Measurements from ENCODE around the gene EMC7. TPM values are rescaled to one million over a fixed set of nuclear protein-coding genes. Genes with fewer than 3 reads are reported as not detected.
"Not testable (repeated sequence)": the region's sequence is repeated elsewhere in the genome, so short reads cannot be mapped to it uniquely, and the experiment has no call there.

EMC7 gene
- total RNA-seq, 2 experiments from 2014 or later: 78.7 to 81.8 TPM

DNA sequence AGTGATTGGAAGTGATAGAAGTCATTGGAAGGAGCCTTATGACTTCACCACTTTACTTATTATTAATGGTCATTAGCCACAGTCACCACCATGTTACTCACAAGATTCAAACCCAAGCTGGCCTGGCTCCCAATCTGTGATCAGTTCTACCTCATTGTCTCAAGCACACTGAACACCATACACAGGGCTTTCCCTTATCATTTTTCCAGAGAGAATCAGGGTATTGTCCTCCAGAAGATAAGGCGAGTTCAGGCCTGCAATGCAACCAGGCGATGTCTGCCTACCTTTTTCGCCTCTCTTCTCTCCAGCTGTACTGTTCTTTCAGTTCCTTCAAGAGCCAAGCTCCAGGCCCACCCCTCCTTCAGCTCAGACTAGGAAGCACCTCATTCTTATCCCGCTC lies 24.9 kb downstream of the EMC7 start:
- H3K4me1 Mint-ChIP-seq: no peaks in the 10 kb centered on the region
- H3K27me3 Mint-ChIP-seq: no peaks in the 10 kb centered on the region
- ChIA-PET POLR2A (no interaction called here), CTCF (no interaction called here)
- no peak for DNase-seq
- peaks cover 2% of the 10 kb centered on the region for H3K36me3 Mint-ChIP-seq (ENCODE audit: low read depth)
- H3K9me3 Mint-ChIP-seq: no peaks in the 10 kb centered on the region
- no peak overlapping the region for H3K4me3 Mint-ChIP-seq
- H3K27ac Mint-ChIP-seq: no peak overlapping the region

DNA sequence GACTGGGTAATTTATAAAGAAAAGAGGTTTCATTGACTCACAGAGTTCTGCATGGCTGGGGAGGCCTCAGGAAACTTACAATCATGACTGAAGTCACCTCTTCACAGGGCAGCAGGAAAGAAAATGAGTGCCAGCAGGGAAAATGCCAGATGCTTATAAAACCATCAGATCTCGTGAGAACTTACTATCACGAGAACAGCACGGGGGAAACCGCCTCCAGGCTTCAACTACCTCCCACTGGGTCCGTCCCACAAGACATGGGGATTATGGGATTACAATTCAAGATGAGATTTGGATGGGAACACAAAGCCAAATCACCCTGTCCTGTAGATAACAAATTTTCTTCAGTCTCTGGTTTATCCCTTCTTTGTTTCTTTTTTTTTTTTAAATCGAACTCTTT lies 31.7 kb downstream of the EMC7 start:
- no peak for DNase-seq
- Mint-ChIP-seq H3K4me3 (no peak overlapping the region), H3K9me3 (no peaks in the 10 kb centered on the region), H3K4me1 (no peaks in the 10 kb centered on the region), H3K27ac (no peak overlapping the region), H3K27me3 (no peaks in the 10 kb centered on the region), H3K36me3 (ENCODE audit: low read depth) (no peaks in the 10 kb centered on the region)
- POLR2A ChIA-PET: no interaction called here
- CTCF ChIA-PET: no interaction called here

DNA sequence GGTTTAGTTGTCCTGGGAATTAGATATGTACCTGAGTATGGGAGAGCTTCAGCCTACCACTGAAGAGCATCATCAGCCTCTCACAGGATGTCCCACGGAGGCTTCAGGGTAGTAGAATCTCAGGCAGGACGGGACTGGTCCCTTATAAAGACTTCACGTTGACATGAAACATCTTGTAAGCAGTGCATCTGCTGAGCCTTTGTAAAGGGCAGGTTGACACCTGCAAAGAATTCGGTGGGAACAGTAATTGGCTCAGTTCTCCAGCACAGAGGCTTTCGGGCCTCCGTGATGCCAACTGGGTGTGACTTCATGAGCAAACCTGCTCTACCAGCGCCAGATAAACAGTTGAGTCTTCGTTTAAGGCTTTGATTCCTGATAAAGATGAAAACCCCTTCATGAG lies 35.7 kb downstream of the EMC7 start:
- Mint-ChIP-seq H3K27me3 (no peaks in the 10 kb centered on the region), H3K36me3 (ENCODE audit: low read depth) (no peaks in the 10 kb centered on the region), H3K9me3 (no peaks in the 10 kb centered on the region), H3K4me1 (peaks cover 15% of the 10 kb centered on the region), H3K4me3 (no peak overlapping the region), H3K27ac (no peak overlapping the region)
- DNase-seq: no peak
- ChIA-PET CTCF (interaction anchor here (0.6 to 1.1 kb wide), 3 partner anchors 39 to 146 kb away, joined by 3 to 4 read pairs (median 4); partner anchors contain the start of gene KATNBL1), POLR2A (interaction anchor here (1.3 kb wide), 1 partner anchor 302 kb away, joined by 4 read pairs; the partner anchor contains the start of gene LPCAT4)

DNA sequence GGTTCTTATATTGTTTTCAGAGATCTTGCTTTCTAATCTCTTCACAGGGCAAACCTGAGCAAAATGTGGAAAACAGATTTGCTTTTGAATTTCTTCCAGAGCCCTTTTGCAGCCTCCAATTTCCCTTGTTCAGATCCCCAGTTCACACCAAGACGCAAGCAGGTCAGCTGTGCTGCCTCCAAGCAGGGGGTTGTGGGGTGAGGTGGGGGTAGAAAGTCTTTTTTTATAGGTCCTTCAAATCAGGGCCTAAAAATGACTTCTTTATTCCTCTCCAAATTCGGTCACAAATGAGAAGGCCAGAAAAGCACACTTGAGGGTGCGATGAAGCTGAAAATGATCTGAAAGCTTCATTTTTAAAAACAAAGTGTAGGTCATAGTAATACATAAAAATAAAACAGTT lies 36.4 kb downstream of the EMC7 start:
- Mint-ChIP-seq H3K27ac (no peak overlapping the region), H3K36me3 (ENCODE audit: low read depth) (no peaks in the 10 kb centered on the region), H3K9me3 (no peaks in the 10 kb centered on the region), H3K27me3 (no peaks in the 10 kb centered on the region), H3K4me3 (no peak overlapping the region), H3K4me1 (peaks cover 15% of the 10 kb centered on the region)
- ChIA-PET CTCF (interaction anchor here (1.0 to 3.2 kb wide), 2 partner anchors 144 to 147 kb away, joined by 4 to 22 read pairs; partner anchors contain the start of gene KATNBL1), POLR2A (interaction anchor here (1.3 kb wide), 1 partner anchor 302 kb away, joined by 4 read pairs; the partner anchor contains the start of gene LPCAT4)
- DNase-seq: no peak

DNA sequence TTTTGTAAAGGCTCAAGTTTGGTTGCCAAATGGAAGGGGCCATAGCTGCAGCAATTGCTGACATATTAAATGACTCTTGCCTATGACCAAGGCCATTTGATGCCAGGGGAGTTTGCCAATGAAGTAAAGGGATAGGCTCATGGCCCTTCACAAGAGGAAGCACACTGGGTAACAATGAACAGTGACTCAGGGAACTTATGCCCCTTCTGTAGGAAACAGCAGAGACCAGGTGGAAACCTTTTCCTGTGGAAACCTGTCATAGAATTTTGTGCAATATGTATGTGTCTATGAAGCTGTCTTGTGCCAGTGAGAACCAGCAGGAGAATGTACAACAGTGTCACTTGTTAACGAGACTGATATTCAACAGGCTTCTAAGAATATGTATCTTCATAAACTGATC lies 37.2 kb downstream of the EMC7 start:
- Mint-ChIP-seq H3K4me3 (no peak overlapping the region), H3K9me3 (no peaks in the 10 kb centered on the region), H3K27me3 (no peaks in the 10 kb centered on the region), H3K27ac (no peak overlapping the region), H3K36me3 (ENCODE audit: low read depth) (no peaks in the 10 kb centered on the region), H3K4me1 (peaks cover 15% of the 10 kb centered on the region)
- ChIA-PET POLR2A (no interaction called here), CTCF (interaction anchor here (0.6 to 3.2 kb wide), 2 partner anchors 145 to 701 kb away, joined by 3 to 22 read pairs; partner anchors contain the start of gene KATNBL1)
- DNase-seq: no peak

DNA sequence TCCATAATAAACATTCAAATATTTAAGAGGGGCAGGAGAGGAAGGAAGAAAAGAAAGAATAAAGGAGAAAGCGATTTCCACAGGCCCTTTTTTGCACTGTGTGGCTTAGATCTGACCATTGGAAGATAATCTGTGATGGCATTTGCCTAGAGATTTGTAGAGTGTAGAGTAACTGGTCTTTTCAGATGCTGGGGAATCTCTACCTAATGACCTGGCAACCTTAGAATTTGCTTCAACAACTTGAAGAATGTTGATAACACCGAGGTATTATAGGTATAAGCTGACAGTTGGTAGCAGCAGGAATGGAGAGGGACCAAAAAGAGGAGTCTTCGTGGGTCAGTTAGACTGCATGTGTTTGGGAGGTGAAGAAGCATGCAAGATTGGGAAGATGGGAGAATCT lies 41.7 kb downstream of the EMC7 start:
- Mint-ChIP-seq H3K4me1 (peaks cover 14% of the 10 kb centered on the region), H3K9me3 (no peaks in the 10 kb centered on the region), H3K36me3 (ENCODE audit: low read depth) (no peaks in the 10 kb centered on the region), H3K27me3 (no peaks in the 10 kb centered on the region), H3K27ac (no peak overlapping the region), H3K4me3 (no peak overlapping the region)
- ChIA-PET CTCF (interaction anchor here (1.8 kb wide), 1 partner anchor 150 kb away, joined by 10 read pairs; the partner anchor contains the start of gene KATNBL1), POLR2A (no interaction called here)
- DNase-seq: no peak

DNA sequence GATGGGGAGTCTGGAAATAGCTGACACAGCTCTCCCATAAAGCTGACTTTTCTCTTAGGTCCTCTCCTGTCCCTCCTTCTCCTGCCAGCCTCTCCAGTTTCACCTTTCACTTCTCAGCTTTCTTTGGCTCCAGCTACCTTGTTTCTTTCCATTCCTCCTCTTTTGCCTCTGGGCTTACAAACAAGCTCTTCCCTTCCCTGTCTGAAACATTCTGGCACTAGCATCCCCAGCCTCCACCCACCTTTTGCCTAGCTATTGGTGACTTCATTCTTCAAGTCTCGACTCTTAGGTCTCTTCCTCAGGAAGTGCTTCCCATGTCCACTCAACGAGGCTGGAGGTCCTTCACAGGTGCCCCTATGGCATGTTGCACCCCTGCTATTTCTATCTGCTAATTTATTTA lies 42.2 kb downstream of the EMC7 start:
- H3K27ac Mint-ChIP-seq: no peak overlapping the region

DNA sequence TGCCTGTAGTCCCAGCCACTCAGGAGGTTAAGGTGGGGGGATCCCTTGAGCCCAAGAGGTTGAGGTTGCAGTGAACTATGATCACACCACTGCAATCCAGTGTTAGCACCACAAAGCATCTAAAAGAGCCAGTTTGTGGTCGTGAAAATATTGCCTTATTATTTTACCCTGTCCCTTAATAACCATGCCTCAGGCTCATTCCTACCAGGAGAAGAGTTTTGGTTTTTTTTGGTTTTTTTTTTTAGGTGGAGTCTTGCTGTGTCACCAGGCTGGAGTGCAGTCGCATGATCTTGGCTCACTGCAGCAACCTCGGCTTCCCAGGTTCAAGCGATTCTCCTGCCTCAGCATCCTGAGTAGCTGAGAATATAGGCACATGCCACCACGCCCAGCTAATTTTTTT lies 44.8 kb downstream of the EMC7 start:
- Mint-ChIP-seq H3K27ac (no peak overlapping the region), H3K4me1 (peaks cover 2% of the 10 kb centered on the region), H3K36me3 (ENCODE audit: low read depth) (peaks cover 2% of the 10 kb centered on the region), H3K9me3 (peaks cover 4% of the 10 kb centered on the region), H3K4me3 (no peak overlapping the region), H3K27me3 (peaks cover 2% of the 10 kb centered on the region)
- DNase-seq: no peak
- ChIA-PET POLR2A (no interaction called here), CTCF (interaction anchor here (2.4 kb wide), 1 partner anchor 153 kb away, joined by 5 read pairs; the partner anchor contains the start of gene KATNBL1)

More for the DNA sequence above, 42.2 kb downstream of the EMC7 start:
- H3K4me1 Mint-ChIP-seq: peaks cover 11% of the 10 kb centered on the region
- H3K9me3 Mint-ChIP-seq: no peaks in the 10 kb centered on the region
- POLR2A ChIA-PET: no interaction called here
- H3K36me3 Mint-ChIP-seq (ENCODE audit: low read depth): no peaks in the 10 kb centered on the region
- no peaks in the 10 kb centered on the region for H3K27me3 Mint-ChIP-seq
- CTCF ChIA-PET: interaction anchor here (2.4 kb wide), 1 partner anchor 150 kb away, joined by 5 read pairs; the partner anchor contains the start of gene KATNBL1
- DNase-seq: no peak
- H3K4me3 Mint-ChIP-seq: no peak overlapping the region

DNA sequence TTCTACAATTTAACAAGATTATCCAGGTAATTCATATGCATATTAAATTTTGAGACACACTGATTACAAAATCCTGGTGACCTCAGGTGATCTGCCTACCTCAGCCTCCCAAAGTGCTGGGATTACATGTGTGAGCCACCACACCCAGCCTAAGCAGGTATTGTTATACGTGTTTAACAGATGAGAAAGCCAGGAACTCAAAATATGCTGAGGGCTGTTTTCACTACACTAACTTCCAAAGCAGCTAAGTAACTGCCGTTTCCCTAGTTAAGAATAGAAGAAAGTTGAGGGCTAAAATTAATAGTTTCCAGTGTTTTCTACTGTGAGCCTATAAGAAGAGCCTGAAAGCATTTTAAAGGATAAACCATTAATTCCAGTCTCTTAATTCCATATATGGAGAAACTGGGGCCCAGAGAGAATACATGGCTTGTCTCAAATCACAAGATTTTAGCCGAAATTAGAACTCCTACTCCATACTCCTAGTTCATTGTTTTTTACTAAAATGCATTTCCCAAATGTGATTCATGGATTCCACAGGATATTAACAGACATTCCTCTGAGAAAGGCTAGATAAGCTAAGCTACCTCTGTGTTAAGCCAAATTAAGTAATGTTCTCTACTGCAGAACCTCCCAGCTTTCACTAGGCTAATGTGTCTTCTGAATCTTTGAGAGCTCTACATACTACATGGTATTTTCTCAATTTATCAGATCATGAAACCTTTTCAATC lies 45.6 kb downstream of the EMC7 start:
- Mint-ChIP-seq H3K27me3 (peaks cover 9% of the 10 kb centered on the region), H3K27ac (no peak overlapping the region), H3K9me3 (peaks cover 13% of the 10 kb centered on the region), H3K4me1 (no peaks in the 10 kb centered on the region), H3K36me3 (ENCODE audit: low read depth) (peaks cover 10% of the 10 kb centered on the region), H3K4me3 (no peak overlapping the region)
- no peak for DNase-seq
- POLR2A ChIA-PET: no interaction called here
- CTCF ChIA-PET: no interaction called here

DNA sequence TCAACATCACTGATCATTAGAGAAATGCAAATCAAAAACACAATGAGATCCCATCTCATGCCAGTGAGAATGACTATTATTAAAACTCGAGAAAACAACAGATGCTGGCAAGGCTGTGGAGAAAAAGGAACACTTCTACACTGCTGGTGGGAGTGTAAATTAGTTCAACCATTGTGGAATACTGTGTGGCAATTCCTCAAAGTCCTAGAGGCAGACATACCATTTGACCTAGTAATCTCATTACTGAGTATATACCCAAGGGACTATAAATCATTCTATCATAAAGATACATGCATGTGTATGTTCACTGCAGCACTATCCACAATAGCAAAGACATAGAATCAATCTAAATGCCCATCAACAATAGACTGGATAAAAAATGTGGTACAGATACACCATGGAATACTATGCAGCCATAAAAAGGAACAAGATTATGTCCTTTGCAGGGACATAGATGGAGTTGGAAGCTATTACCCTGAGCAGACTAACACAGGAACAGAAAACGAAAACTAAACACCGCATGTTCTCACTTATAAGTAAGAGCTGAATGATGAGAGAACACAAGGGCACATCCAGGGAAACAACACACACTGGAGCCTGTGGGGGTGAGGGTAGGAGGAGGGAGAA lies 47.5 kb downstream of the EMC7 start:
- POLR2A ChIA-PET: no interaction called here
- no peak for DNase-seq
- CTCF ChIA-PET: no interaction called here
- Mint-ChIP-seq H3K27ac (no peak overlapping the region), H3K27me3 (peaks cover 12% of the 10 kb centered on the region), H3K4me1 (no peaks in the 10 kb centered on the region), H3K36me3 (ENCODE audit: low read depth) (peaks cover 21% of the 10 kb centered on the region), H3K4me3 (no peak overlapping the region), H3K9me3 (peaks cover 27% of the 10 kb centered on the region)

DNA sequence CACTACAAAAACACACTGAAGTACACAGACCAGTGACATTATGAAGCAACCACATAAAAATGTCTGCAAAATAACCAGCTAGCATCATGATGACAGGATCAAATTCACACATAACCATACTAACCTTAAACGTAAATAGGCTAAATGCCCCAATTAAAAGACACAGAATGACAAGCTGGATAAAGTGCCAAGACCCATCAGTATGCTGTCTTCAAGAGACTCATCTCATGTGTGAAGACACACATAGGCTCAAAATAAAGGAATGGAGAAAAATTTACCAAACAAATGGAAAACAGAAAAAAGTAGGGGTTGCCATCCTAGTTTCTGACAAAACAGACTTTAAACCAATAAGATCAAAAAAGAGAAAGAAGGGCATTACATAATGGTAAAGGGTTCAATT lies 51.3 kb downstream of the EMC7 start:
- H3K4me3 Mint-ChIP-seq, H3K27ac Mint-ChIP-seq, DNase-seq, CTCF ChIA-PET, H3K4me1 Mint-ChIP-seq: not testable (repeated sequence)
- peaks cover 14% of the 10 kb centered on the region for H3K27me3 Mint-ChIP-seq
- POLR2A ChIA-PET: interaction anchor here (0.6 kb wide), 1 partner anchor 138 kb away, joined by 3 read pairs; no protein-coding TSS in a partner anchor
- H3K9me3 Mint-ChIP-seq: peaks cover 29% of the 10 kb centered on the region
- H3K36me3 Mint-ChIP-seq (ENCODE audit: low read depth): peaks cover 24% of the 10 kb centered on the region

DNA sequence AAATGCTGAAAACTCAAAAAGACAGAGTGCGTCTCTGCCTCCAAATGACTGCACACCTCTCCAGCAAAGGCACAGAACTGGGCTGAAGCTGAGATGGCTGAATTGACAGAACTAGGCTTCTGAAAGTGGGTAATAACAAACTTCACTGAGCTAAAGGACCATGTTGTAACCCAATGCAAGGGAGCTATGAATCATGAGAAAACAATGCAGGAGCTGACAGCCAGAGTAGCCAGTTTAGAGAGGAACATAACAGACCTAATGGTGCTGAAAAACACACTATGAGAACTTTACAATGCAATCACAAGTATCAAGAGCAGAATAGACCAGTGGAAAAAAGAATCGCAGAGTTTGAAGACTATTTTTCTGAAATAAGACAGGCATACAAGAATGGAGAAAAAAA lies 52.5 kb downstream of the EMC7 start:
- Mint-ChIP-seq H3K4me1 (peaks cover under 1% of the 10 kb centered on the region), H3K27me3 (peaks cover 14% of the 10 kb centered on the region), H3K9me3 (peaks cover 29% of the 10 kb centered on the region), H3K36me3 (ENCODE audit: low read depth) (peaks cover 24% of the 10 kb centered on the region), H3K27ac (no peak overlapping the region), H3K4me3 (no peak overlapping the region)
- CTCF ChIA-PET: no interaction called here
- POLR2A ChIA-PET: interaction anchor here (1.9 kb wide), 1 partner anchor 10 kb away, joined by 5 read pairs; the partner anchor contains the start of gene AVEN
- no peak for DNase-seq

DNA sequence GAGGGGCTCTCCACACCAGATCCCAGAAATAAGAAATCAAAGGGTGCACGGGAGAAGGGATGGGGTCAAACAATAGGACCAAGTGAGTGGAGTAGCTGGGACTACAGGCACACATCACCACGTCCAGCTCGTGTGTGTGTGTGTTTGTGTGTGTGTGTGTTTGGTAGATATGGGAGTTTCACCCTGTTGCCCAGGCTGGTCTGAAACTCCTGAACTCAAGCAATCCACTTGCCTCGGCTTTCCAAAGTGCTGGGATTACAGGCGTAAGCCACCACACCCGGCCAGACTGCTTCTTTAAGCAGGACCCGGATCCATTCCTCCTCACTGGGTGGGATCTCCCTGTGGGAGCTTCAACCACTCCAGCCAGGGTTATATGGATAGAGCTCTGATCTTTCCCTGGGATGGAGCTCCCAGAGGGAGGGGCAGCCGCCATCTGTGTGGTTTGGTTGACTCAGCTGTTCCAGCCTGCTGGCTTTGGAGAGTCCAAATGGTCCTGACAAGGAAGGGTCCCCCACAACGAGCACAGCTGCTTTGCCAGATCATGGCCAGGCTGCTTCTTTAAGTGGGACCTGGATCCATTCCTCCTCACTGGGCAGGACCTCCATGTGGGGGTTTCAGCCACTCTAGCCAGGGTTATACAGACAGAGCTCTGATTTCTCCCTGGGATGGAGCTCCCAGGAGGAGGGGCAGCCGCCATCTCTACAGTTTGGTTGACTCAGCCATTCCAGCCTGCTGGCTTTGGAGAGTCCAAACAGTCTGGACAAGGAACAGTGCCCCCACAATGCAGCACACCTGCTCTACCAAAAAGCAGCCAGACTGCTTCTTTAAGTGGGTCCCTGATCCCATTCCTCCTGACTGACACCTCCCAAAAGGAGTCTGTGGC lies 53.5 kb downstream of the EMC7 start:
- Mint-ChIP-seq H3K27me3 (peaks cover 14% of the 10 kb centered on the region), H3K27ac (no peak overlapping the region), H3K36me3 (ENCODE audit: low read depth) (peaks cover 24% of the 10 kb centered on the region), H3K9me3 (peaks cover 29% of the 10 kb centered on the region), H3K4me3 (no peak overlapping the region), H3K4me1 (peaks cover 5% of the 10 kb centered on the region)
- ChIA-PET POLR2A (interaction anchor here (1.9 kb wide), 1 partner anchor 9 kb away, joined by 5 read pairs; the partner anchor contains the start of gene AVEN), CTCF (no interaction called here)
- DNase-seq: no peak

Measured in activated CD4-positive, alpha-beta memory T cell treated with anti-CD3 and anti-CD28 coated beads, Interleukin-2, amount 10 ng/mL, durations not matched to agents 7 days and 5 days (primary cell).